GM12872 (cell line): ENCODE data around the gene GRP.

Experiments
- CTCF ChIP-seq: IDR thresholded peaks from 3 replicates; pipeline ENCODE4 v1.5.1; 2011; ENCODE audit warnings: low read depth, mild to moderate bottlenecking, low read length, moderate library complexity; ENCODE audit not compliant: insufficient read depth

GRP gene

GRCh38 chr18:59219672-59220163 is at the start of gene GRP:
Gene GRP (plus strand): TSS chr18:59220158. CDS start chr18:59220266, 108 bp downstream.
- TF ChIP-seq CTCF, result no peak

- no peak for TF ChIP-seq CTCF
Measured at GRCh38 chr18:59172664-59173249, 47.2 kb upstream of the GRP start.

DNA sequence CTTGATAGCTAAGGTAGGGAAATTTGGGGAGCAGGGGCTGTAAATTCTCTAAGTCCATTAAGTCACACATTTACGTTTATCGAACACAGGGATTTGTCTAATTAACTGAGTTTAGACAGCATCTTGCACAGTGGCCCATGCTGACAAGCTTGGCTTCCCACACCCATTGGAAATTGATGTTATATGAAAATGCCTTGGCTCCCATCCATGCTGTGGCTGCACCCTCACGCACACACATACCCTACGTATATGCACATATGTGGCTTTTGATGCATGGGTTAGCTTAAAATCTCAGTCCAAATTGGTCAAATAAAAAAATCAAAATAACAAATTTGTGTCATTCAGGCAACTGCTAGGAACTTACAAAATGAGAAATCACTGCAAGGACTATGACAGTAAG is 42.5 kb upstream of the GRP start:
- TF ChIP-seq CTCF, result no peak

DNA sequence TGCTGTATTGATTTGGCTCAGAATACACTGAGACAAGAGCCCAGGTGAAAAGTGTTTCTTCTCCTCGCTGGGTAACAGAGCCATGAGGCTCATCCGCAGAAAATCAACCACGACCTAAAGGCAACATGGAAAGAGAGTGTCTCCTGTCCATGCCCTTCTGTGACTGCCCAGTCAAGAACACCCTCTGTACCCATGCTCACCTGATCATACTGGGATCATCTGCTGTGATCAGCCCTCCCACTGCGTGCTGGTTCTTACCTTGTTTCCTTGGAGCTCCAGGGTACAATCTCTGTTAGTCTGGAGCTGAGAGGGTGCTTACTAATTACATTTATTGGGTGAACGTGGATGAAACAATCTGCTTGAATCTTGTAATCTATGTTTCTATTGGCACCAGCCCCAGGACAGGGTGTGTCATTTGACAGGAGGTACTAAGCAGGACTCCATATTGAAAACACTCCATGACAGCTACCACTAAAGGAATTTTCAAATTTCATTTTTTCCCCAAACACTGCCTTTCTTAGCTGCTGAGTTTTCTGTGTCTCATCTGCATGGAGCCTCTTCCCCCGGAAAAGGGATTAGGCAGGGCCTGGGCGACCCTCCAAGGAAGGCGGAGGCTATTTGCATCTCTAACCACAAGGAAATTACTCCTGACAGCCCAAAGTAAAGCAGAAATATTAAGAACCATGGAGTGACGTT is 39.7 kb upstream of the GRP start:
- no peak for TF ChIP-seq CTCF

DNA sequence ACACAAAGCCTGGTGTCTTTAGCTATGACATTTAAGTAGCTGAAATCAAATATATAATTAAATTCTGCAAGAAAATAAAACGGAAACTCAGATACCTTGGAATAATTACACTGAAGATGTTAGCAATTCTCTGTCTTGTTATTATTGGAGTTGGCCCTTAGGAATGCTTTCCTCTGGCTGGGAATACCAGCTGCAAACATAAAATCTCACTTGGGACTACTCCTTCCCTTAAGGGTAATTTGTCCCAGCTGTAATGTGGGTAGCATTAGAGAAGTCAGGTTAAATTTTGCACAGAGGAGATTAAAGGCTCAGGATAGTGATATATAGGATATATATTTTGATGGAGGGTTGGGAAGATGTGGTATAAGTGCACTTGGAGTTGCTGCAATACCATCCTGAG is 37.3 kb upstream of the GRP start:
- TF ChIP-seq CTCF, result no peak

- no peak for TF ChIP-seq CTCF
Measured at GRCh38 chr18:59189008-59189407, 30.9 kb upstream of the GRP start.

GRCh38 chr18:59189746-59190145 is 30.2 kb upstream of the GRP start:
- no peak for TF ChIP-seq CTCF
